ENCODE data around the gene WFIKKN1. TPM values are rescaled to one million over a fixed set of nuclear protein-coding genes. Genes with fewer than 3 reads are reported as not detected.

The WFIKKN1 gene
- total and polyA plus RNA-seq, 2 of the 4 experiments (the other 2 are of a cell fraction): 0.10 TPM; not detected in 1

GRCh38 chr16:591231-591630, 39.6 kb upstream of the WFIKKN1 start:
- Histone ChIP-seq H2AK5ac (ENCODE audit: low read depth, low read length) (0 out of 2 replicates have a peak overlapping the region, but pooled peaks have one; percentile 67), H2BK120ac (ENCODE audit: low read depth, low read length) (no peak overlapping the region), H4K91ac (ENCODE audit: insufficient read depth, low read depth, low read length) (no peak overlapping the region), H3K4me3 (ENCODE audit: insufficient read depth, low read depth, low read length) (peak overlapping the region; percentile 98; the same call in 1 of the 2 replicates), H2AK9ac (replicated peaks; ENCODE audit: low read depth, low read length, poor library complexity) (no peak overlapping the region), H3K9me3 (ENCODE audit: control insufficient read depth, insufficient read depth, low read length) (no peaks in the 10 kb centered on the region), H3K9ac (ENCODE audit: low read depth, low read length) (no peak overlapping the region), H3K4me1 (ENCODE audit: control insufficient read depth, insufficient read depth, low read length) (peaks cover 15% of the 10 kb centered on the region), H2BK15ac (ENCODE audit: low read depth, low read length) (no peak overlapping the region), H3K4me2 (ENCODE audit: low read depth, low read length) (peak overlapping the region; percentile 95), H4K8ac (ENCODE audit: low read depth in 2 of 2, low read length in 2 of 2) (no peak overlapping the region), H3K36me3 (ENCODE audit: control insufficient read depth, insufficient read depth, low read length) (0 out of 2 replicates have a peak, but pooled peaks cover 2% of the 10 kb centered on the region), H3K27ac (ENCODE audit: insufficient read depth, low read length) (no peak overlapping the region), H3K14ac (replicated peaks; ENCODE audit: low read depth, low read length) (no peak overlapping the region), H3K56ac (ENCODE audit: extremely low read depth, insufficient read depth, low read length) (no peak overlapping the region), H2BK5ac (ENCODE audit: low read depth, low read length, poor library complexity, severe bottlenecking) (no peak overlapping the region), H3K9me1 (ENCODE audit: insufficient read depth, low read length) (peaks cover 20% of the 10 kb centered on the region; the same call in 1 of the 2 replicates), H3K18ac (ENCODE audit: low read depth, low read length) (no peak overlapping the region), H2BK20ac (ENCODE audit: low read depth, low read length) (no peak overlapping the region), H3K23ac (ENCODE audit: low read depth, low read length) (peak overlapping the region; percentile 92; the same call in 1 of the 2 replicates), H3K79me1 (ENCODE audit: low read depth in 1 of 2, low read length in 2 of 2) (peaks cover 25 to 82% of the 10 kb centered on the region in 2 experiments; a peak in 3 of 4 replicates), H3K27me3 (ENCODE audit: control insufficient read depth, insufficient read depth, low read length) (no peaks in the 10 kb centered on the region), H2AFZ (replicated peaks; ENCODE audit: low read length, poor library complexity) (no peak overlapping the region), H4K20me1 (ENCODE audit: insufficient read depth, low read length) (peaks cover 56% of the 10 kb centered on the region), H3K4ac (ENCODE audit: low read depth, low read length) (no peak overlapping the region), H4K5ac (ENCODE audit: low read depth, low read length) (no peak overlapping the region)
- dilution Hi-C loops (cut with HindIII; ENCODE audit: low sequenced_read_pairs, unreplicated experiment): no loop called here
- TF ChIP-seq POLR2A (IDR thresholded peaks at IDR 0.05; ENCODE audit: low read depth, low read length): no peak
- TF ChIP-seq, protein P1, sequence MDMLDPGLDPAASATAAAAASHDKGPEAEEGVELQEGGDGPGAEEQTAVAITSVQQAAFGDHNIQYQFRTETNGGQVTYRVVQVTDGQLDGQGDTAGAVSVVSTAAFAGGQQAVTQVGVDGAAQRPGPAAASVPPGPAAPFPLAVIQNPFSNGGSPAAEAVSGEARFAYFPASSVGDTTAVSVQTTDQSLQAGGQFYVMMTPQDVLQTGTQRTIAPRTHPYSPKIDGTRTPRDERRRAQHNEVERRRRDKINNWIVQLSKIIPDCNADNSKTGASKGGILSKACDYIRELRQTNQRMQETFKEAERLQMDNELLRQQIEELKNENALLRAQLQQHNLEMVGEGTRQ (IDR thresholded peaks at IDR 0.05; ENCODE audit: low read depth, low read length): no peak
- no peak for TF ChIP-seq CHD1 (IDR thresholded peaks at IDR 0.05; ENCODE audit: low read depth, low read length)
- no peak for TF ChIP-seq MAZ (IDR thresholded peaks at IDR 0.05; ENCODE audit: borderline replicate concordance, low read depth, low read length)
- TF ChIP-seq, protein P2, sequence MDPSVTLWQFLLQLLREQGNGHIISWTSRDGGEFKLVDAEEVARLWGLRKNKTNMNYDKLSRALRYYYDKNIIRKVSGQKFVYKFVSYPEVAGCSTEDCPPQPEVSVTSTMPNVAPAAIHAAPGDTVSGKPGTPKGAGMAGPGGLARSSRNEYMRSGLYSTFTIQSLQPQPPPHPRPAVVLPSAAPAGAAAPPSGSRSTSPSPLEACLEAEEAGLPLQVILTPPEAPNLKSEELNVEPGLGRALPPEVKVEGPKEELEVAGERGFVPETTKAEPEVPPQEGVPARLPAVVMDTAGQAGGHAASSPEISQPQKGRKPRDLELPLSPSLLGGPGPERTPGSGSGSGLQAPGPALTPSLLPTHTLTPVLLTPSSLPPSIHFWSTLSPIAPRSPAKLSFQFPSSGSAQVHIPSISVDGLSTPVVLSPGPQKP (IDR thresholded peaks at IDR 0.05; ENCODE audit: borderline replicate concordance, low read depth, low read length): no peak
- TF ChIP-seq MXI1 (IDR thresholded peaks at IDR 0.05; ENCODE audit: borderline replicate concordance, low read depth, low read length): no peak
- TF ChIP-seq FOS (IDR thresholded peaks at IDR 0.05; ENCODE audit: low read depth, low read length): no peak
- TF ChIP-seq RFX5 (IDR thresholded peaks at IDR 0.05; ENCODE audit: low read depth, low read length): no peak
- TF ChIP-seq SMC3 (IDR thresholded peaks at IDR 0.05; ENCODE audit: low read depth, low read length): no peak
- TF ChIP-seq CEBPB (IDR thresholded peaks at IDR 0.05; ENCODE audit: low read depth, low read length): no peak
- TF ChIP-seq, protein P3, sequence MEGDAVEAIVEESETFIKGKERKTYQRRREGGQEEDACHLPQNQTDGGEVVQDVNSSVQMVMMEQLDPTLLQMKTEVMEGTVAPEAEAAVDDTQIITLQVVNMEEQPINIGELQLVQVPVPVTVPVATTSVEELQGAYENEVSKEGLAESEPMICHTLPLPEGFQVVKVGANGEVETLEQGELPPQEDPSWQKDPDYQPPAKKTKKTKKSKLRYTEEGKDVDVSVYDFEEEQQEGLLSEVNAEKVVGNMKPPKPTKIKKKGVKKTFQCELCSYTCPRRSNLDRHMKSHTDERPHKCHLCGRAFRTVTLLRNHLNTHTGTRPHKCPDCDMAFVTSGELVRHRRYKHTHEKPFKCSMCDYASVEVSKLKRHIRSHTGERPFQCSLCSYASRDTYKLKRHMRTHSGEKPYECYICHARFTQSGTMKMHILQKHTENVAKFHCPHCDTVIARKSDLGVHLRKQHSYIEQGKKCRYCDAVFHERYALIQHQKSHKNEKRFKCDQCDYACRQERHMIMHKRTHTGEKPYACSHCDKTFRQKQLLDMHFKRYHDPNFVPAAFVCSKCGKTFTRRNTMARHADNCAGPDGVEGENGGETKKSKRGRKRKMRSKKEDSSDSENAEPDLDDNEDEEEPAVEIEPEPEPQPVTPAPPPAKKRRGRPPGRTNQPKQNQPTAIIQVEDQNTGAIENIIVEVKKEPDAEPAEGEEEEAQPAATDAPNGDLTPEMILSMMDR (conservative IDR thresholded peaks at IDR 0.05; ENCODE audit: low read depth, low read length): no peak
- no peak for TF ChIP-seq BHLHE40 (IDR thresholded peaks at IDR 0.05; ENCODE audit: low read depth, low read length)
- TF ChIP-seq RAD21 (IDR thresholded peaks at IDR 0.05; ENCODE audit: low read length): no peak
- POLR2A ChIA-PET (ENCODE audit: unreplicated experiment): no interaction called here
- WGBS, 2 experiments (ENCODE audit: extremely low coverage in 2 of 2, insufficient read length in 1 of 2): 76% methylated on average over 5 of the region's 8 CpGs; no CpG with 5 or more reads in 1 of the 2 experiments
- DNase-seq: no peak
- in situ Hi-C loops (cut with MboI; ENCODE audit: low sequenced_read_pairs): no loop called here
- CTCF ChIA-PET: interaction anchor here (0.7 kb wide), 1 partner anchor 50 kb away, joined by 3 read pairs; the partner anchor contains the start of gene MCRIP2
- intact Hi-C loops (cut with micrococcal nuclease): no loop called here
- ATAC-seq (ENCODE audit: low read depth): no peak
- BruUV-seq (replicated peaks): no TSS peak
